Upper lobe of left lung (tissue), 4 donors: ENCODE data around the gene CHD9.

Source experiments
- CTCF ChIP-seq, 6 experiments: fragments of 450-650 bp in 4 of 6; fragments of 200-600 bp in 2 of 6; sonication (generic) in 2 of 6; IDR thresholded peaks; one replicate each; pipeline ENCODE4 v1.5.1; 2016 to 2019; ENCODE audit warnings: antibody characterized with exemption in 6 of 6
- EP300 ChIP-seq, 4 donors: sonication (generic); formaldehyde crosslinking; IDR thresholded peaks; one replicate each; pipeline ENCODE4 v1.5.1; 2017; ENCODE audit warnings: antibody characterized with exemption in 4 of 4, control low read depth in 2 of 4

GRCh38 chr16:53152329-53152728, 97.5 kb downstream of the CHD9 start:
- TF ChIP-seq EP300 (IDR thresholded peaks at IDR 0.05): no peak
- TF ChIP-seq CTCF (IDR thresholded peaks at IDR 0.05): no peak
